A549 (cell line): ENCODE results near the gene CYB561. TPM values are rescaled to one million over a fixed set of nuclear protein-coding genes. Genes with fewer than 3 reads are reported as not detected.
A peak's percentile ranks its signal among the peaks of the same experiment; 100 is the strongest.

Experiments
- ATAC-seq, 2 experiments: fragments of 200-7000 bp in 1 of 2; fragments of >200 bp in 1 of 2; cut with Nextera tagmentation in 1 of 2; cut with Tn5 transposase in 1 of 2; 3 replicates each; pipeline versions ENCODE4 v1.8.0 to v1.9.1; 2018 to 2020; ENCODE audit warnings: mild to moderate bottlenecking in 1 of 2, moderate library complexity in 1 of 2
- CTCF ChIA-PET: fragments of 300-600 bp; sonication (Branson Sonifier 250); formaldehyde crosslinking; extraction: SDS; loops from one replicate; lab custom pipeline; 2021; ENCODE audit warnings: antibody characterized with exemption, inconsistent platforms; lab: Yijun Ruan, JAX
- POLR2A ChIA-PET: fragments of 350-600 bp; formaldehyde crosslinking; extraction: SDS; loops from one replicate; lab custom pipeline; 2021; ENCODE audit warnings: antibody characterized with exemption, inconsistent platforms; lab: Yijun Ruan, JAX
- DNase-seq, 2 experiments: peaks; one replicate each; pipeline versions ENCODE4 v3.0.0 to v3.0.0-alpha.2; 2011 to 2016; ENCODE audit warnings: low read depth in 1 of 2, low spot score in 1 of 2
- FAIRE-seq: peaks from 2 replicates; lab custom pipeline; 2011; peaks lifted over from hg19 to GRCh38; lab: Jason Lieb, UNC
- H3K27ac ChIP-seq, 2 experiments: fragments of >200 bp; sonication (Bioruptor Twin); formaldehyde crosslinking; 3 replicates each; pipeline ENCODE4 v1.5.1; 2016 to 2017
- H3K4me1 ChIP-seq: fragments of >200 bp; sonication (Bioruptor Twin); formaldehyde crosslinking; 3 replicates; pipeline ENCODE4 v1.6.1; 2016
- H3K4me2 ChIP-seq: fragments of >200 bp; sonication (Bioruptor Twin); formaldehyde crosslinking; 3 replicates; pipeline ENCODE4 v1.6.1; 2016
- H3K4me3 ChIP-seq: fragments of >200 bp; sonication (Bioruptor Twin); formaldehyde crosslinking; 3 replicates; pipeline ENCODE4 v1.5.1; 2016
- H3K9me3 ChIP-seq: fragments of >200 bp; sonication (Bioruptor Twin); formaldehyde crosslinking; 3 replicates; pipeline ENCODE4 v1.6.1; 2016
- BHLHE40 ChIP-seq: IDR thresholded peaks from 2 replicates; pipeline ENCODE4 v1.6.1; 2012; ENCODE audit warnings: low read depth, low read length, inconsistent platforms
- CBX8 ChIP-seq: fragments of 200-600 bp; sonication (generic); IDR thresholded peaks from 2 replicates; pipeline ENCODE4 v1.6.1; 2016
- CHD2 ChIP-seq: fragments of 150-350 bp; IDR thresholded peaks from 2 replicates; pipeline ENCODE4 v1.6.1; 2014; ENCODE audit warnings: low read length; ENCODE audit not compliant: partially characterized antibody
- EP300 ChIP-seq, 2 experiments: fragments of >200 bp; sonication (Bioruptor Twin); formaldehyde crosslinking; IDR thresholded peaks; 2 replicates in 1 of 2; 3 replicates in 1 of 2; pipeline ENCODE4 v1.6.1; 2016 to 2017
- ESRRA ChIP-seq: fragments of 150-350 bp; IDR thresholded peaks from 2 replicates; pipeline ENCODE4 v1.6.1; 2014; ENCODE audit warnings: mild to moderate bottlenecking, low read length, borderline replicate concordance
- FOXS1 ChIP-seq: fragments of 250-450 bp; sonication (Bioruptor Pico); IDR thresholded peaks from 2 replicates; pipeline ENCODE4 v1.5.0; 2020; ENCODE audit warnings: mild to moderate bottlenecking, moderate library complexity
- HDAC2 ChIP-seq: fragments of 200-600 bp; sonication (generic); IDR thresholded peaks from 2 replicates; pipeline ENCODE4 v1.6.1; 2016
- HOXB13 ChIP-seq: fragments of 250-450 bp; sonication (Bioruptor Pico); IDR thresholded peaks from 2 replicates; pipeline ENCODE4 v1.5.0; 2020; ENCODE audit warnings: low read depth, mild to moderate bottlenecking, moderate library complexity
- HOXB5 ChIP-seq: fragments of 250-450 bp; sonication (Bioruptor Pico); IDR thresholded peaks from 2 replicates; pipeline ENCODE4 v1.5.0; 2020; ENCODE audit warnings: mild to moderate bottlenecking, moderate library complexity
- JUNB ChIP-seq: fragments of >200 bp; sonication (Bioruptor Twin); formaldehyde crosslinking; IDR thresholded peaks from 2 replicates; pipeline ENCODE4 v1.6.1; 2016
- MAFK ChIP-seq: fragments of 450-650 bp; IDR thresholded peaks from 2 replicates; pipeline ENCODE4 v1.6.1; 2014; ENCODE audit not compliant: partially characterized antibody
- PBX3 ChIP-seq: IDR thresholded peaks from 2 replicates; pipeline ENCODE4 v1.6.1; 2012
- POLR2A ChIP-seq: IDR thresholded peaks from 2 replicates; pipeline ENCODE4 v1.6.1; 2012; ENCODE audit warnings: mild to moderate bottlenecking, low read length
- POLR2AphosphoS2 ChIP-seq: conservative IDR thresholded peaks from 2 replicates; pipeline ENCODE4 v1.6.1; 2012; ENCODE audit warnings: low read length, improper control_type of control experiment, inconsistent platforms
- SMC3 ChIP-seq: fragments of >200 bp; sonication (Bioruptor Twin); formaldehyde crosslinking; IDR thresholded peaks from 3 replicates; pipeline ENCODE4 v1.6.1; 2018; ENCODE audit warnings: inconsistent platforms
- TFCP2L1 ChIP-seq: fragments of 250-450 bp; sonication (Bioruptor Pico); IDR thresholded peaks from 2 replicates; pipeline ENCODE4 v1.5.0; 2021; ENCODE audit warnings: mild to moderate bottlenecking
- TP53 ChIP-seq: fragments of 250-450 bp; sonication (Bioruptor Pico); IDR thresholded peaks from 2 replicates; pipeline ENCODE4 v1.5.0; 2021; ENCODE audit warnings: mild to moderate bottlenecking, moderate library complexity
- ZC3H11A ChIP-seq: fragments of 450-650 bp; IDR thresholded peaks from 2 replicates; pipeline ENCODE4 v1.6.1; 2014; ENCODE audit warnings: antibody characterized with exemption, mild to moderate bottlenecking
- ZFP36 ChIP-seq: fragments of 450-650 bp; IDR thresholded peaks from 2 replicates; pipeline ENCODE4 v1.6.1; 2014; ENCODE audit warnings: borderline replicate concordance; ENCODE audit not compliant: partially characterized antibody
- WGBS: methylation state at CpG from one replicate; pipeline ENCODE4 v1.1.6; 2017; ENCODE audit errors: missing lambda C conversion rate; 5-methylcytosine and 5-hydroxymethylcytosine counted together
- polyA plus RNA-seq, 4 experiments: library from polyadenylated mRNA; depleted of rRNA in 3 of 4; stranded (reverse); fragments of >200 nt; fragmentation: RNase III in 1 of 4; extraction: RNeasy Plus Mini Kit Qiagen cat#74134 plus additional on column Dnase treatment in 1 of 4; gene quantifications; 2 replicates in 3 of 4; 3 replicates in 1 of 4; pipeline ENCODE4 v1.2.3, GENCODE V29; 2011 to 2017
- TF ChIP-seq, protein P1 (sequence below): IDR thresholded peaks from 2 replicates; pipeline ENCODE4 v1.6.1; 2012

CYB561 gene
- polyA plus RNA-seq, 2 of the 4 experiments (the other 2 are of a cell fraction): 16.6 to 27.2 TPM

DNA sequence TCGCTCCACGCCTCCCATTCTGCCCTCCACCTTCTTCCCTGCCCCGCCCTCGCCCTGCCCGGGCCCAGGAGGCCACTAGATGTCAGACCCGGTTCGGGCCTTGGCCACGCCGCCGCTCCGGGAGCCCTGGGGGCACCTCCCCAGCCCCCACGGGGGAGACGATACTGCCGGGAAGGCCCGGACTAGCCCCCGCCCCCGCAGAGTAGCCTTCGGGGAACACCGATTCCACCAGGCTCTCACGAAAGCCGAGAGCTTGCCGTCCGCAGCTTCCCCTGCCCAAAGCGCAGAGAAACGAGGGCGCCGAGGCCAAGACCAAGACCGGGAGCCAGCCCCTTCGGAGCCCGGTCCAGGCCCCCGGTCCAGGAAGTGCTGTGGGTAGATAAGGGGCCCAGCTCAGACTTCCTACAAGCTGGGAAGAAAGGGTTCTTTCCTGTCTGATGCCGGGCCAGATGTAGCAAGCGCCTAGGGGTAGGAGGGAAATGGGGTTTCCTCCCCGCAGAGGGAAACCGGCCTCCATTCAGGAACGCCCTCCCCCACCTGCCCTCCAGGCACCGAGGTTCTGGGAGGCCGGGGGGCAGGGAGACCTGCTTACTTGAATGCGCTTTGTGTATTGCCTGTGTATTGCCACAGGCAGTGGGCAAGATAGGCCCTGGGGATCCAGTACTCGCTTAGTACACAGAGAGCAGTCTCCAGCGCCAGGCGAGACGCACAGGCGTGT, 806 bp upstream of the CYB561 start:
- no peak for FAIRE-seq
- Histone ChIP-seq H3K4me3 (peak overlapping the region; percentile 69), H3K4me2 (peak overlapping the region; percentile 94), H3K27ac (peak overlapping the region; percentile 94 to 98), H3K9me3 (no peaks in the 10 kb centered on the region), H3K4me1 (peaks cover 15% of the 10 kb centered on the region)
- CTCF ChIA-PET: interaction anchor here (0.7 to 23.8 kb wide), 14 partner anchors 12 to 168 kb away, joined by 3 to 364 read pairs (median 4); partner anchors contain the start of genes ACE and DCAF7
- POLR2A ChIA-PET: interaction anchor here (0.8 to 3.0 kb wide), 6 partner anchors 12 to 381 kb away, joined by 3 to 10 read pairs (median 3); partner anchors contain the start of gene MAP3K3
- TF ChIP-seq MAFK (no peak), TFCP2L1 (CRISPR knock-in tag) (no peak), TP53 (CRISPR knock-in tag) (no peak), EP300 (IDR thresholded peaks at IDR 0.05) (no peak), POLR2AphosphoS2 (no peak), CBX8 (no peak), ZC3H11A (0 out of 2 replicates have a peak, but pooled peaks have one; percentile 10), POLR2A (0 out of 2 replicates have a peak, but pooled peaks have one; percentile 11), JUNB (no peak), HOXB5 (CRISPR knock-in tag) (no peak), CHD2 (no peak), SMC3 (no peak), PBX3 (no peak)
- TF ChIP-seq, protein P1, sequence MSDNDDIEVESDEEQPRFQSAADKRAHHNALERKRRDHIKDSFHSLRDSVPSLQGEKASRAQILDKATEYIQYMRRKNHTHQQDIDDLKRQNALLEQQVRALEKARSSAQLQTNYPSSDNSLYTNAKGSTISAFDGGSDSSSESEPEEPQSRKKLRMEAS: 0 out of 2 replicates have a peak, but pooled peaks have one; percentile 16
- peak; percentile 14; a peak in 4 of 6 replicates for ATAC-seq
- 78% methylated on average over 34 of the region's 44 CpGs for WGBS
- peak in 1 of 2 experiments; percentile 34 for DNase-seq

- no peak for FAIRE-seq
- peak overlapping the region; percentile 94 to 98 for H3K27ac ChIP-seq
- TF ChIP-seq FOXS1 (CRISPR knock-in tag): no peak
- TF ChIP-seq HOXB13 (CRISPR knock-in tag): no peak
- TF ChIP-seq POLR2A: peak; percentile 25; the same call in 1 of the 2 replicates
- no peak for TF ChIP-seq ESRRA
- TF ChIP-seq HDAC2: no peak
- TF ChIP-seq, all 56 proteins: peak for 1
- H3K9me3 ChIP-seq: no peaks in the 10 kb centered on the region
- peak overlapping the region; percentile 69 for H3K4me3 ChIP-seq
- ATAC-seq (peak; percentile 51 to 71), DNase-seq (no peak)
- H3K4me1 ChIP-seq: peaks cover 15% of the 10 kb centered on the region
- peak overlapping the region; percentile 94 for H3K4me2 ChIP-seq
- WGBS: 15% methylated on average over 17 of the region's 24 CpGs
- POLR2A ChIA-PET: interaction anchor here (0.7 to 3.0 kb wide), 4 partner anchors 10 to 157 kb away, joined by 3 to 10 read pairs (median 4); no protein-coding TSS in a partner anchor
- CTCF ChIA-PET: interaction anchor here (0.6 to 23.8 kb wide), 11 partner anchors 8 to 180 kb away, joined by 3 to 364 read pairs (median 3); partner anchors contain the start of gene ACE
These were observed 544 bp downstream of the CYB561 start for GRCh38 chr17:63445571-63445953.

GRCh38 chr17:63445065-63445464, 1.0 kb downstream of the CYB561 start:
- no peak for DNase-seq
- ChIA-PET CTCF (interaction anchor here (0.6 to 23.8 kb wide), 12 partner anchors 8 to 180 kb away, joined by 3 to 364 read pairs (median 3); partner anchors contain the start of gene ACE), POLR2A (interaction anchor here (0.8 to 3.0 kb wide), 4 partner anchors 8 to 177 kb away, joined by 3 to 11 read pairs (median 8); partner anchors contain the start of gene MAP3K3)
- TF ChIP-seq ZFP36 (peak; percentile 23), BHLHE40 (no peak)
- Histone ChIP-seq H3K9me3 (no peaks in the 10 kb centered on the region), H3K27ac (peak overlapping the region in 1 of 2 experiments; percentile 98; a peak in 4 of 6 replicates), H3K4me3 (peak overlapping the region; percentile 69; the same call in 2 of the 3 replicates), H3K4me1 (peaks cover 15% of the 10 kb centered on the region), H3K4me2 (peak overlapping the region; percentile 94)
- ATAC-seq: no peak
- 80% methylated on average over 7 of the region's 7 CpGs for WGBS
- FAIRE-seq: no peak
